Measurements from ENCODE around the gene CDC25B. TPM values are rescaled to one million over a fixed set of nuclear protein-coding genes. Genes with fewer than 3 reads are reported as not detected.
A peak's percentile ranks its signal among the peaks of the same experiment; 100 is the strongest.

CDC25B gene
- total and polyA plus RNA-seq, 2 of the 13 experiments (the other 11 are each of a cell fraction or from before 2014, with no cell fraction given) = 14.5 to 19.4 TPM

DNA sequence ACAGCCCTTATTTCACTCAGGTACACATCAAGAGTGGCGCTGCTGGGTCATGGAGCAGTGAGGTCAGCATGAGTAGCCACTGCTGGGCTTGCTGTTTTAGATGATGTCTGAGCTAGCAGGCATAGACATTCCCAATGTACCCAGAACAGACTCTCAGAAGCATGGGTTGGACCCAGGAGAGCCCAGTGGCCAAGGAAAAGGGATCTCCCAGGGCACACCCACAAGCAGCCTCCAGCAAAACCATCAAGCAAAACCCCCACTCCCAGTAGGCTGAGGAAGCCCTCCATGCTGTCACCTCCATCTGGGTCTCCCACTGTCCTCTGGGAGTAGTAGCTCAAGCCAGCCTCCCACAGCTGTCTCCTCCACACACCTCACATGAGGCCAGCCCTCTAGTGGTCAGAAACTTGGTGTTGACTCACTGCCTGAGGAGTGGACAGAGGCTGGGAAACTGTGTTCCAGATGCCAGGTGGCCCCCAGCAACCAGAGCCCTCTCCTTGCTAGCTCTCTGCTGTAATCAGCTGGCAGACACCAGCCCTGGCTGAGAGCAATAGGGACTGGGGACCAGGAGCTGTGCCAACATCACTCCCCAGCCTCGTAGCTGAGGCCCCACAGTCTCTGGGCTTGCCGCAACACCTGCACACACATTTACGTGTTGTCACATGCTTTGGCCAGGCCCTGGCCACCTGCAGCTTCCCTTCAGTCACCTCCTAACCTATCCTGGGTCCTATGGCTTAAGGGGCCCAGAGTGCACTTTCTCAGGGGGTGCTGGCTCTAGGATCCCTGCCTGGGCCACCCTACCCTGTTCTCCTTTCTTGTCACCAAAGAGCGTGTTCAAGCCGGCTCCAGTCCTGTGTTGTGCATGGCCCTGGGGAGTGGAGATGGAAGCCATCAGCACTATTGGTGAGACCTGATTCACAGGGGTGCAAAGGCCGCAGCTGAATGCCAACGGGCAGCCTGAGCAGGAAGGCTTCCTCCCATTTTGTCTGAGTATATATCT, 22.3 kb downstream of the CDC25B start (continued):
- TF ChIP-seq ZNF609 (CRISPR knock-in tag; IDR thresholded peaks at IDR 0.05; ENCODE audit: borderline replicate concordance) = peak; percentile 74; the same call in 1 of the 2 replicates
- peak; percentile 94; the same call in 1 of the 2 replicates for TF ChIP-seq ZSCAN9 (CRISPR knock-in tag; IDR thresholded peaks at IDR 0.05; ENCODE audit: borderline replicate concordance)
- no peak for TF ChIP-seq ZNF549 (CRISPR knock-in tag; IDR thresholded peaks at IDR 0.05)
- TF ChIP-seq CERS6 (CRISPR knock-in tag; IDR thresholded peaks at IDR 0.05) = no peak
- TF ChIP-seq KLF13 (CRISPR knock-in tag; IDR thresholded peaks at IDR 0.05) = 0 out of 2 replicates have a peak, but pooled peaks have one; percentile 20
- no peak for TF ChIP-seq ZNF484 (CRISPR knock-in tag; IDR thresholded peaks at IDR 0.05; ENCODE audit: borderline replicate concordance, low read depth)
- TF ChIP-seq ZFP41 (CRISPR knock-in tag; IDR thresholded peaks at IDR 0.05; ENCODE audit: borderline replicate concordance) = peak; percentile 55; the same call in 1 of the 2 replicates
- peak; percentile 32; the same call in 1 of the 2 replicates for TF ChIP-seq ZNF724P (CRISPR knock-in tag; IDR thresholded peaks at IDR 0.05; ENCODE audit: borderline replicate concordance)
- no peak for TF ChIP-seq RFX5 (IDR thresholded peaks at IDR 0.05; ENCODE audit: low read depth, low read length)
- no peak for TF ChIP-seq BRF2 (CRISPR knock-in tag; IDR thresholded peaks at IDR 0.05)
- peak; percentile 59; the same call in 1 of the 2 replicates for TF ChIP-seq HMG20A (CRISPR knock-in tag; IDR thresholded peaks at IDR 0.05; ENCODE audit: borderline replicate concordance)
- no peak for TF ChIP-seq PHF20 (CRISPR knock-in tag; IDR thresholded peaks at IDR 0.05)
- peak; percentile 93; the same call in 1 of the 2 replicates for TF ChIP-seq ZNF292 (CRISPR knock-in tag; IDR thresholded peaks at IDR 0.05; ENCODE audit: borderline replicate concordance, low read depth)
- TF ChIP-seq ZNF460 (CRISPR knock-in tag; IDR thresholded peaks at IDR 0.05; ENCODE audit: borderline replicate concordance) = peak; percentile 17; the same call in 1 of the 2 replicates
- TF ChIP-seq ZNF737 (CRISPR knock-in tag; IDR thresholded peaks at IDR 0.05; ENCODE audit: borderline replicate concordance) = no peak
- TF ChIP-seq ZNF3 (CRISPR knock-in tag; IDR thresholded peaks at IDR 0.05) = no peak
- TF ChIP-seq ZSCAN31 (CRISPR knock-in tag; IDR thresholded peaks at IDR 0.05; ENCODE audit: low read depth) = peak; percentile 75; the same call in 1 of the 2 replicates
- no peak for TF ChIP-seq PCBP1 (IDR thresholded peaks at IDR 0.05; ENCODE audit: borderline replicate concordance, low read depth, low read length)
- peak; percentile 57; the same call in 1 of the 2 replicates for TF ChIP-seq ZNF441 (CRISPR knock-in tag; IDR thresholded peaks at IDR 0.05; ENCODE audit: borderline replicate concordance)
- no peak for TF ChIP-seq ZNF326 (CRISPR knock-in tag; IDR thresholded peaks at IDR 0.05; ENCODE audit: borderline replicate concordance)
- TF ChIP-seq SOX13 (IDR thresholded peaks at IDR 0.05) = no peak
- TF ChIP-seq SOX13 (CRISPR knock-in tag; conservative IDR thresholded peaks at IDR 0.05 in 1 of 2, IDR thresholded peaks at IDR 0.05 in 1 of 2) = peak in 1 of 2 experiments; percentile 33; a peak in 1 of 4 replicates

All from HepG2 (cell line).